LNCAP (cell line): Measurements from ENCODE around the gene SLC24A3.

Source experiments
- CTCF ChIP-seq: fragments of 450-650 bp; IDR thresholded peaks from 2 replicates; pipeline ENCODE4 v1.5.1; 2017; ENCODE audit warnings: mild to moderate bottlenecking

Gene SLC24A3

GRCh38 chr20:19401096-19401495, 188.7 kb downstream of the SLC24A3 start:
- no peak for TF ChIP-seq CTCF

- no peak for TF ChIP-seq CTCF
These were observed 191.1 kb downstream of the SLC24A3 start for GRCh38 chr20:19403549-19403948.

GRCh38 chr20:19404826-19405225, 192.4 kb downstream of the SLC24A3 start:
- no peak for TF ChIP-seq CTCF

GRCh38 chr20:19405958-19406357, 193.5 kb downstream of the SLC24A3 start:
- no peak for TF ChIP-seq CTCF

GRCh38 chr20:19406381-19406780, 193.9 kb downstream of the SLC24A3 start:
- TF ChIP-seq CTCF = no peak

- TF ChIP-seq CTCF = no peak
These were observed 194.8 kb downstream of the SLC24A3 start for GRCh38 chr20:19407196-19407595.

- no peak for TF ChIP-seq CTCF
These were observed 195.3 kb downstream of the SLC24A3 start for GRCh38 chr20:19407736-19408135.

- TF ChIP-seq CTCF = no peak
These were observed 196.5 kb downstream of the SLC24A3 start for GRCh38 chr20:19408971-19409370.
